Non-pigmented ciliary epithelial cell (primary cell): Measurements from ENCODE around the gene SRGAP1.
"Not testable (repeated sequence)": the region's sequence is repeated elsewhere in the genome, so short reads cannot be mapped to it uniquely, and the experiment has no call there.

Experiments
- DNase-seq: peaks from one replicate; pipeline ENCODE4 v3.0.0-alpha.2; 2010; ENCODE audit warnings: low read depth

SRGAP1 gene

GRCh38 chr12:63838411-63838810, 6.1 kb upstream of the SRGAP1 start:
- no peak for DNase-seq

GRCh38 chr12:63841011-63841410, 3.5 kb upstream of the SRGAP1 start:
- no peak for DNase-seq

- DNase-seq: no peak
Measured at GRCh38 chr12:63841571-63841970, 2.9 kb upstream of the SRGAP1 start.

- DNase-seq: not testable (repeated sequence)
Measured at GRCh38 chr12:63842750-63843149, 1.8 kb upstream of the SRGAP1 start.

- DNase-seq: no peak
Measured at GRCh38 chr12:63843254-63843720, 1.2 kb upstream of the SRGAP1 start.

GRCh38 chr12:63843721-63844390, 644 bp upstream of the SRGAP1 start:
- DNase-seq: peak; percentile 74

GRCh38 chr12:63845726-63846125, 1.2 kb downstream of the SRGAP1 start:
- DNase-seq: no peak

- DNase-seq: no peak
Measured at GRCh38 chr12:63846238-63846967, 1.9 kb downstream of the SRGAP1 start.

- DNase-seq: no peak
Measured at GRCh38 chr12:63848450-63848849, 4.0 kb downstream of the SRGAP1 start.

- DNase-seq: no peak
Measured at GRCh38 chr12:63849106-63849620, 4.7 kb downstream of the SRGAP1 start.

- no peak for DNase-seq
Measured at GRCh38 chr12:63849641-63850040, 5.1 kb downstream of the SRGAP1 start.

GRCh38 chr12:63853978-63854377, 9.5 kb downstream of the SRGAP1 start:
- DNase-seq: no peak

- DNase-seq: no peak
Measured at GRCh38 chr12:63855299-63855698, 10.8 kb downstream of the SRGAP1 start.

- no peak for DNase-seq
Measured at GRCh38 chr12:63857771-63858670, 13.5 kb downstream of the SRGAP1 start.

- DNase-seq: not testable (repeated sequence)
Measured at GRCh38 chr12:63859880-63860279, 15.4 kb downstream of the SRGAP1 start.

- DNase-seq: no peak
Measured at GRCh38 chr12:63862187-63862968, 17.9 kb downstream of the SRGAP1 start.

- no peak for DNase-seq
Measured at GRCh38 chr12:63862969-63863230, 18.4 kb downstream of the SRGAP1 start.

- no peak for DNase-seq
Measured at GRCh38 chr12:63863658-63864453, 19.4 kb downstream of the SRGAP1 start.

GRCh38 chr12:63864454-63864706, 19.9 kb downstream of the SRGAP1 start:
- no peak for DNase-seq

GRCh38 chr12:63865448-63865847, 20.9 kb downstream of the SRGAP1 start:
- no peak for DNase-seq

GRCh38 chr12:63867053-63867452, 22.6 kb downstream of the SRGAP1 start:
- no peak for DNase-seq
